Fibroblast of mammary gland (primary cell): ENCODE data around the gene PIK3IP1.

ENCODE experiments used
- DNase-seq: peaks from one replicate; pipeline ENCODE4 v3.0.0-alpha.2; 2010; ENCODE audit warnings: low read depth
- H3K4me3 ChIP-seq: 2 replicates; pipeline ENCODE4 v1.5.1; 2011; ENCODE audit warnings: low read depth, mild to moderate bottlenecking, low read length, moderate library complexity; ENCODE audit not compliant: control insufficient read depth
- CTCF ChIP-seq: conservative IDR thresholded peaks from 2 replicates; pipeline ENCODE4 v1.5.1; 2011; ENCODE audit warnings: low read depth, low read length, inconsistent platforms; ENCODE audit not compliant: control insufficient read depth, insufficient read depth

Gene PIK3IP1

GRCh38 chr22:31274017-31274416, 18.3 kb downstream of the PIK3IP1 start:
- no peak overlapping the region for H3K4me3 ChIP-seq
- DNase-seq: no peak
- TF ChIP-seq CTCF: no peak

GRCh38 chr22:31272522-31273446, 19.5 kb downstream of the PIK3IP1 start:
- DNase-seq: peak; percentile 68
- no peak overlapping the region for H3K4me3 ChIP-seq
- TF ChIP-seq CTCF: peak; percentile 88

GRCh38 chr22:31271485-31271884, 20.8 kb downstream of the PIK3IP1 start:
- DNase-seq: no peak
- TF ChIP-seq CTCF: no peak
- no peak overlapping the region for H3K4me3 ChIP-seq

GRCh38 chr22:31271026-31271425, 21.3 kb downstream of the PIK3IP1 start:
- no peak for TF ChIP-seq CTCF
- no peak for DNase-seq
- H3K4me3 ChIP-seq: no peak overlapping the region

- no peak overlapping the region for H3K4me3 ChIP-seq
- DNase-seq: no peak
- no peak for TF ChIP-seq CTCF
Measured at GRCh38 chr22:31269892-31270579, 22.3 kb downstream of the PIK3IP1 start.

GRCh38 chr22:31268281-31268680, 24.0 kb downstream of the PIK3IP1 start:
- TF ChIP-seq CTCF: no peak
- DNase-seq: no peak
- no peak overlapping the region for H3K4me3 ChIP-seq
